ENCODE data around the gene ABHD15.

ABHD15 gene, protein sequence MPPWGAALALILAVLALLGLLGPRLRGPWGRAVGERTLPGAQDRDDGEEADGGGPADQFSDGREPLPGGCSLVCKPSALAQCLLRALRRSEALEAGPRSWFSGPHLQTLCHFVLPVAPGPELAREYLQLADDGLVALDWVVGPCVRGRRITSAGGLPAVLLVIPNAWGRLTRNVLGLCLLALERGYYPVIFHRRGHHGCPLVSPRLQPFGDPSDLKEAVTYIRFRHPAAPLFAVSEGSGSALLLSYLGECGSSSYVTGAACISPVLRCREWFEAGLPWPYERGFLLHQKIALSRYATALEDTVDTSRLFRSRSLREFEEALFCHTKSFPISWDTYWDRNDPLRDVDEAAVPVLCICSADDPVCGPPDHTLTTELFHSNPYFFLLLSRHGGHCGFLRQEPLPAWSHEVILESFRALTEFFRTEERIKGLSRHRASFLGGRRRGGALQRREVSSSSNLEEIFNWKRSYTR

DNA sequence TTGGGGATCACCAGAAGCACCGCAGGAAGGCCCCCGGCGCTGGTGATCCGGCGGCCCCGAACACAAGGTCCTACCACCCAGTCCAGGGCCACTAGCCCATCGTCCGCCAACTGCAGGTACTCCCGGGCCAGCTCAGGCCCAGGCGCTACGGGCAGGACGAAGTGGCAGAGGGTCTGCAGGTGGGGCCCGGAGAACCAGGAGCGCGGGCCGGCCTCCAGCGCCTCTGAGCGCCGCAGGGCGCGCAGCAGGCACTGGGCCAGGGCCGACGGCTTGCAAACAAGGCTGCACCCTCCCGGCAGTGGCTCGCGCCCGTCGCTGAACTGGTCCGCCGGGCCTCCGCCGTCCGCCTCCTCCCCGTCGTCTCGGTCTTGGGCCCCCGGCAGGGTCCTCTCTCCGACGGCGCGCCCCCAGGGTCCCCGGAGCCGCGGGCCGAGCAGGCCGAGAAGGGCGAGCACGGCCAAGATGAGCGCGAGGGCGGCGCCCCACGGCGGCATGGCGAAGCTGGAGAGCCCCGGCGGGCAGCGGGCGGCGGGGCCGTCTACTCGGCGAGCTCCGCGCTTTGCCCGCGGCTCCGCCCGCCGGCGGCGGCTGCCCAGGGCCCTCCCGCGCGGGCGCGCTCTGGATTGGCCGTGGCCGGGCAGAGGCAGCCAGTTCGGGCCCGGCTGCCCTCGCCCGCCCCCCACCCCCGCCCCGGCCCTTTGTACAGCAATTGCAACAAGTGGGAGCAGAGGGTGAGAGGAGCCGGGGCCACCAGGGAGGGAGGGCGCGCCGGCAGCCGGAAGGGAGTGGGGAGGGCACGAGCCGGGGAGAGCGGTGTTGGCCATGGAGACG lies at the start of gene ABHD15:
Gene ABHD15, minus strand, starts transcription at position 565 of the 831 bp plus-strand sequence. Its CDS starts 71 bp downstream, at position 494.
- peak; percentile 93 for DNase-seq (ENCODE audit: low spot score)

DNA sequence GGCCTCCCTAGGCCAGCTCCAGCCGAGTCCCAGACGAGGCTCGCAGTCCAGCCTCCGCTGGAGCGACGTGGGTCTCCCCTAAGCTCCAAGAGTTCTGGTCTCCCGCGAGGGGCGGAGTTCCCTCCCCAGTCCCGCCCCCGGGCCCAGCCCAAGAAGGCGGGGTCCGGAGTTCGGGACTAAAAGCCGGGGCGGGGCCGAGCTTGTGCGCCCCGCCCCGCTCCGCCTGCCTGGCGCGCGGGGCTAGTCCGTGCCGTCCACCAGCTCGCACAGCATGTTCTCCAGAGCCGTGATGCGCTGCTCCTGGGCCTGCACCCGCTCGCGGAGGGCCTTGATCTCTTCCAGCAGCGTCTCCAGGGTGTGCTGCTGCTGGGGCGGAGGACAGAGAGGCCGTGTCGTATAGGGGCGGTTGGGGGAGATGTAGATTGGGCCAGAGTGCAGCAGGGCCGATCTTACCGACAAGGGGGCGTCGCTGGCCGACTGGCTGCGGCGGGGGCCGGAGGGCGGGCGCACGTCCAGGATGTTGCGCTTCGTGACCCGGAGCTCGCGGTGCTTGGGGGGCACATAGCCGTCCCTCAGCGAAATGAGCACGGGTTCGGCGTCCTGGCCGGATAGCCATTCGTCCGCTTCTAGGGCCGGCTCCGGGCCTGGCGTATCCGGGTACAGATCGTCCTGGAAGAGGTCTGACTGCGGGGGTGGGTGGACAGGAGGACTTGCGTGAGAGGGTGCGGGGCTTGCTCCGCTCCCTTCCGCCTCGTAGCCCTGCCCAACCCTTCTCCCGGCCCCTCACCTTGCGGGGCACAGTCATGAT lies 48.9 kb upstream of the ABHD15 start:
- peak; percentile 96 for DNase-seq (ENCODE audit: low spot score)

DNA sequence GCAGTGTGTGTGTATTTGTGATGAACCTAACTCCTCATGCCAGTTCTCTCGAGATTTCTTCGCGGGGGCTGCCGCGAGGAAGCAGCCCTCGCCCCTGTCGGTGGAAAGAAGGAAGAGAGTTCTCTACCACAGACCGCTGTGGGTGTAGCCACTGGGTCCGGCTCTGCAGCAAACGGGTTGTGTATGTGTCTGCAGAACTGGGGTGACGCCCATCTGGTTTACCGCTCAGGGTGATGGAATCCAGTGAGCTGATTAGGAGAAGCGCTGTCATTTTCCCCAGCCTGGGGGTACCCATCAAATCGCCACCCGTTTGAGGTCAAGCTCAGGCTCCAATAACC lies 48.2 kb upstream of the ABHD15 start:
- peak; percentile 52 for DNase-seq (ENCODE audit: low spot score)

DNA sequence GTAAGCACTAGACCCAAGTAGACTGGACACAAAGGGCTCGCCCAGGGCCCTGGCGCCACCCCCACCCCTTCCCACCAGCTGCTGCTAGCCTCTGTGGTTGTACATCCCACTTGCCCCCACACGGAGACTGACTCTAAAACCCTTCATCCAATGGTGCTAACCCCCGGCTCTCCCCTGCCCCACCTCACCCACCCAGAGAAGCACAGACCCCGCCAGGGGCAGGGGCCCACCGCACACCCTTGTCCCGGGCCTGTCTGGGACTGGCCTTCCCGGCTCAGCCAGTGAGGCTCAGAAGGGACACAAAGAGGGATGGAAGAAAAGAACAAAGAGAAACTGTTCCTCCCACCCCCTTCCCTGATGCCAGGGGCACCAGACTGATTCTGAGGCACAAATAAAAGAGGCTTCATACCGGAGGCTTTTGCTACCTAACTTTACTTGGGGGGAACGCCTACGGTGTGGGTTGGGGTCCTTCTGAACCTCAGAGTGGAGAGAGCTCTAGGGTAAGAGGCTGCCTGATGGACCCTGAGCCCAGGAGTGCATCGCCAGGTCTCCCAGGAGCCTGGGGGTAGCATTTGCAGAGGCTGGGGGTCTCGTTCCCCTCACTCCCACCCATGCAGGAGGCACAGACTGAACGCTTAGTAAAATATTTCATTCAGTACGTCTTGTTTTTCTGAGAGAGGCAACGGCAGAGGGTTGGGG lies 47.7 kb upstream of the ABHD15 start:
- no peak for DNase-seq (ENCODE audit: low spot score)

DNA sequence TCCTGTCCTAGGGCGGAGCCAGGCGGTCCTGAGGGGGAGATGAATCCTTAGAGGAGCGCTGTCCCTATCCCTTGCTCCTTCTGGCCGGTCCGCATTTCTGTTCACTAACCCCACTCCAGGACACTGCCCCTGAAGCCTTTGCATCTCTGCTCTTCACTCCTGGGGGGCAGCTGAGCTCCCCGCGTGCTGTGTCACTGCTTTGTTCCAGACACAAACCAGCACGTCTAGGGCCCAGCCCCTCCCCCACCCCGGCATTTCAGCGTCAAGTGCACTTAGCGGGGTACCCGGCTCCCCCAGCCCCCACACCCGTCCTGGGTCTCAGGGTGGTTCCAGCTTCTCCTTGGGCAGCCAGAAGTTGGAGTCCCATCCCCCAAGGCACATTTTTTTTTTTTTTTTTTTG lies 47.0 kb upstream of the ABHD15 start:
- no peak for DNase-seq (ENCODE audit: low spot score)

DNA sequence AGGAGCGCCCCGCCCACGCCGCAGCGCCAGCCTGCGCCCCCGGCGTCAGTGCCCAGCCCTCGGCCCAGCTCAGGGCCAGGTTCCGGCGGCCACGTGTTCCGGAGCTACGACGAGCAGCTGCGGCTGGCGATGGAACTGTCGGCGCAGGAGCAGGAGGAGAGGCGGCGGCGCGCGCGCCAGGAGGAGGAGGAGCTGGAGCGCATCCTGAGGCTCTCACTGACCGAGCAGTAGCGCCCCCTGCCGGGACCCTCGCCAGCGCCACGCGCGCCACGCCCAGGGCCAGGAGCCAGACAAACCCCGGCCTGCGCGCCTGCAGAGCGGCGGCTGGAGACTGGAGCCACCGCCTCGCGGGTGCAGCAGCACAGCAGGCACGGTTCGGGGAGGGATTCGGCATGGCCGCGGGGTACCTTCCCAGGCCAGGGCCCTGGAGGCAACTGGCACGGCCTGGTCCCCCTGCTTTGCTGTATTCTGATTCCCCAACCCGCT lies 46.6 kb upstream of the ABHD15 start:
- DNase-seq (ENCODE audit: low spot score) = peak; percentile 92

DNA sequence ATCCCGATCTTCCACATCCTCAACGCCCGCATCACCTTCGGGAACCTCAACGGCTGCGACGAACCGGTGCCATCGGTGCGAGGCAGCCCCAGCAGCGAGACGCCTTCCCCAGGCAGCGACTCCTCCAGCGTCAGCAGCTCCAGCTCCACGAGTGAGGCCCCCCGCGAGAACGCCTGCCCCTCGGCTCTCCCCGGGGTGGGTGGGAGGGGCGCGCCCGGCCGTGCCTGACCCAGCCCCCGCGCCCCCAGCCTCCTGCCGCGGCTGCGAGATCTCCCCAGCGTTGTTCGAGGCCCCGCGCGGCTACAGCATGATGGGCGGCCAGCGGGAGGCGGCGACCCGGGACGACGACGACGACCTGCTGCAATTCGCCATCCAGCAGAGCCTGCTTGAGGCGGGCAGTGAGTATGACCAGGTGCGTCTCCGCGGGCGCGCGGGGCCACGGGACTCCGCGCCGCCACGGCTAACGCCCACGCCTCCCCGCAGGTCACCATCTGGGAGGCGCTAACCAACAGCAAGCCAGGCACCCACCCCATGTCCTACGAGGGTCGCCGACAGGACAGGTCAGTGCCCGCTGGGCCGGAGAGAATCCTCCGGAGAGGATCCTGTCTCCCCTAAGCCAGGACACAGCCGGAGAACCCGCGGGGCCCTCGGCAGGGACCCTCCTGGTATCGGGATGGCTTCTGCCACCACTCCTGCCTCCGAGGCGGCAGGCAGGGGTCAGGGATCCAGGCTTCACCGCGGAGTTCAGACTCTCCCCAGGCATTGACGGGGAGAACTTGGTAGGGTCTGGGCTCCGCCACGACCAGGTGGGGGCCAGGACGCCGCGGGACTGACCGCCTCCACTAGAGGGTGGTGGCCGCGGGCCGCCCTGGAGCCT lies 45.8 kb upstream of the ABHD15 start:
- DNase-seq (ENCODE audit: low spot score) = no peak

DNA sequence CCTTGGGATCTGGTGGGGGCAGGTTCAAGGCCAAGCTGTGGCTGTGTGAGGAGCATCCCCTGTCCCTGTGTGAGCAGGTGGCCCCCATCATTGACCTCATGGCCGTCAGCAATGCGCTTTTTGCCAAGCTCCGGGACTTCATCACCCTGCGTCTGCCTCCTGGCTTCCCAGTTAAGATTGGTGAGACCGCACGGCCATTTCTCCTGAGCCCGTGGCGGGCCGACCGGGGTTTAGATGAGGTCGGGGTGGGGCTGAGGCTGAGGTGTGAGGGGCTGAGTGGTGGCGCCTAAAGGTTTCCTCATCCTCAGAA lies 45.2 kb upstream of the ABHD15 start:
- DNase-seq (ENCODE audit: low spot score) = no peak

DNA sequence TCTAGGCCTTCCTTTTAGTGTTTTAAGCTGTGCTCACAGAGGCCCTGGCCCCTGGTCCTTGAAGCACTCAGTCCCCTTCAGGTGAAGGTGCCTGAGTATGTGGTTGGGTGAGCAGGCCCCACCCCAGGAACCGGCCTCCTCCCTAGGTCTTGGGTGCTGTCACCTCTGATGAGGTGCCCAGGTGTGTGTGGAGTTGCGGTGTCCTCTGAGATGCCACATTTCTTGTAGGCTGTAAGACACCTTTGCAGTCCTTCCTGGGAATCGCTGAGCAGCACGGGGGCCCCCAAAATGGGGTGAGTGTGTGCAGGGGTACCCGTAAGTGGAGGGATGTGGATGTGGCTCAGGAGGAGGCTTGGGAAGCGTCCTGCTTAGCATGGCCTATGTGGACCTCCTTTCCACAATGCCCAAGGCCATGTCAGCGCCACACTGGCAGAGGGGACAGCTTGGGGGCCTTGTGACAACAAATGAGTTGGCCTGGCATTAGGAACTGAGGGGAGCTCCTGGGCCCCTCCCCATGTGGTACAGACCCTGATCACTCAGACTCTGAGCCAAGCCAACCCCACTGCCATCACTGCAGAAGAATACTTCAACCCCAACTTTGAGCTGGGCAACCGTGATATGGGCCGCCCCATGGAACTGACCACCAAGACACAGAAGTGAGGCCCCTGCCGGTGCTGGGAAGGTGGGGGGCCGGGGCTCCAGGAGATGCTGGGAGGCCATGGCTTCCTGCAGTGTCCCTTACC lies 44.7 kb upstream of the ABHD15 start:
- no peak for DNase-seq (ENCODE audit: low spot score)

DNA sequence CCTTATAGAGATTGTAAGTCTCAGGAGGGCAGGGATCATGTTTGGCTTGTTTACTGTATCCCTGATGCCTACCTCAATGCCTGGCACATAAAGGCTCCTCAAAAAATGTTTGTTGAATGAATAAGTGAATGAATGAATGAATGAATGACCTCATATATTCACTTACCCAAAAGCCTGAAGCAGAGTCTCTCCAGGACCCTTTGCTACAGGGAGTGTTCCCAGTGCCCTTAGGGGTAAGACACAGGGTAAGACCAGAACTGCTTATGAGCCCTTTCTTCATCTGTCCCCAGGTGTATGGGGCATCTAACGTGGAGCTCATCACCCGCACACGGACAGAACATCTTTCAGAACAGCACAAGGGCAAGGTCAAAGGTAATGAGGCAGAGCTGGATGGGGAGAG lies 43.6 kb upstream of the ABHD15 start:
- no peak for DNase-seq (ENCODE audit: low spot score)

DNA sequence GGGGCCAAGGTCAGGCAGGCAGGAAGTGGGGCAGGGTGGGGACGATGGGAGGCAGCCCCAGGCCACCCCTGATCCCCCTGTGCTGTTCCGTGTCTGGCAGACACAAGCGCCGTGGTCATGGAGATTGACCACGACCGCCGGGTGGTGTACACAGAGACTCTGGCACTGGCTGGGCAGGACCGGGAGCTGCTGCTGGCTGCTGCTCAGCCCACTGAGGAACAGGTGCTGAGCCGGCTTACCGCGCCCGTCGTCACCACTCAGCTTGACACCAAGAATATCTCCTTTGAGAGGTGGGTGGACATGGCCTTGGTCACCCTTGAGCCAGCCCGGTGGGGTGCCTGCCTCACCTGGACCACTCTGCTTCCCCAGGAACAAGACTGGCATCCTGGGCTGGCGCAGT lies 42.1 kb upstream of the ABHD15 start:
- DNase-seq (ENCODE audit: low spot score) = no peak

DNA sequence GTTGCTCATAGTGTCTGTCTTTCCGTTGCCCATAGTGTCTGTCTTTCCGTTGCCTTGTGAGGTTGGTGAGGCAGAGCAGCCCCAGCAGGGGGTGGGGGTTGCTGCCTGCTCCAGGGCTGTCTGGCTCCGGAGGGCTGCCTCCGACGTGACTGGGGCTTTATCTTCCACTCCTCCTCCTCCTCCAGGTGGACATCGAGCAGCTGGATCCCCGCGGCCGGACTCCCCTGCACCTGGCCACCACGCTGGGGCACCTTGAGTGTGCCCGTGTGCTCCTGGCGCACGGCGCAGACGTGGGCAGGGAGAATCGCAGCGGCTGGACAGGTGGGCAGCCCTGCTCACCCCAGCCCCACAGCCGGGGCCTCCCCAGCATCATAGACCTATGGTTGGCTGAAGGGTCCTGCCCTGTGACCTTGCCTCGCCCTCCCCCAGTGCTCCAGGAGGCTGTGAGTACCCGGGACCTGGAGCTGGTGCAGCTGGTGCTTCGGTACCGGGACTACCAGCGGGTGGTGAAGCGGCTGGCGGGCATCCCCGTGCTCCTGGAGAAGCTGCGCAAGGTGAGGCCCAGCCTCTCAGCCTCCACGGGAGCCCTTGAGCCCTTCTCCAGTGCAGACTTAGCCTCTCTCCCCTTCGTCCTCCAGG lies 40.8 kb upstream of the ABHD15 start:
- DNase-seq (ENCODE audit: low spot score) = no peak

DNA sequence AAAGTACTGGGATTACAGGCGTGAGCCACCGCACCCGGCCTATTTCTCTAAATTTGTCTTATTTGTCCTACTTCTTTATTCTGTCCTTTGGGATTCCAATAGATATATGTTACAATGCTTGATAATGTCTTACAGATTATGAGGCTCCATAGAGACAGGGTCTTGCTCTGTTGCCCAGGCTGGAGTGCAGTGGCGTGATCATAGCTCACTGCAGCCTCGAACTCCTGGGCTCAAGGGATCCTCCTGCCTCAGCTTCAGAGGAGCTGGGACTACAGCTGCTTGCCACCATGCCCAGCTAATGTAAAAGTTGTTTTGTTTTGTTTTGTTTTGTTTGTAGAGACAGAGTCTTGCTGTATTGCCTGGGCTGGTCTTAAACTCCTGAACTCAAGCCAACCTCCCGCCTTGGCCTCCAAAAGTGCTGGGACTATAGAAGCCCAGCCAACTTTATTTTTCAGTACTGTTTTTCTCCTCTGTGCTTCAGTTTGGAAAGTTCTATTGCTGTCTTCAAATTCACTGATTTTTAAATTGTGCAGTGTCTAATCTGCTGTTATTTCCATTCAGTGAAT lies 36.4 kb upstream of the ABHD15 start:
- no peak for DNase-seq (ENCODE audit: low spot score)

DNA sequence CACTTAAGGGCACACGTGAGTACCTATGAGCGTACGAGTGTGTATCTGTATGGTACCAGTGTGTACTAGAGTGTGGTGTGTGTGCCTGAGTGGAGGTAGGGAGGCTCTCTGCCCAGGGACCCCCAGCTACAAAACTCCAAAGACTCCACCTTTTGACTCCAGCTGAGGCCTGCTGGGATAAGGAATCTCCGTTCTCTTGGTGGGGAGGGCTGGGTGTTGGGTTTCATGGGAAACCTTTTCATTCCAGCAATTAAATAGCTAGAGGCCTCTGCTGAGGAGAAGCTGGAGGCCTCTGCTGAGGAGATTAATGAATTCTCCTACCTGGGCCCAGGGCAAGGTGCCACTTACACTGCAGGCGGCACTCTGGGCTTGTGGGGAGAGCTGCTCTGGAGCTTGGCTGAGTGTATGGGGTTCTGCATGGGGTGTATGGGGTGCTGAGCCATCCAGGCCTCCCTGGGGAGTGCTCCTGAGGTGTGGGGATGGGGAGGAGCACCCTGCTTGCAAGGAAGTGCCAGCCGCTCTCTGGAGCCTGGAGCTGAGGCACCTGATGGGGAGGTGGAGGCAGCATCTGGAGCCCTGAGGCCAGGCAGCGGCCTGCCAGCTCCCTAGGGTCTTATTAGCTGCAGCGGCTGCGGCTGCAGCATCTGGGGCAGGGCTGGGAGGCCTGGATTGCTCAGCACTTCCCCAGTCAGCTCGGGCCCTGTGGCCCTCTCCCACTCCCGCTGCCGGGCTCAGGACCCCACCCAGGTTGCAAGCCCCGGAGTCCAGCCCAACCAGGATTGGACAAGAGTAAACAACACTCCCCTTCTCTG lies 30.7 kb upstream of the ABHD15 start:
- DNase-seq (ENCODE audit: low spot score) = no peak

DNA sequence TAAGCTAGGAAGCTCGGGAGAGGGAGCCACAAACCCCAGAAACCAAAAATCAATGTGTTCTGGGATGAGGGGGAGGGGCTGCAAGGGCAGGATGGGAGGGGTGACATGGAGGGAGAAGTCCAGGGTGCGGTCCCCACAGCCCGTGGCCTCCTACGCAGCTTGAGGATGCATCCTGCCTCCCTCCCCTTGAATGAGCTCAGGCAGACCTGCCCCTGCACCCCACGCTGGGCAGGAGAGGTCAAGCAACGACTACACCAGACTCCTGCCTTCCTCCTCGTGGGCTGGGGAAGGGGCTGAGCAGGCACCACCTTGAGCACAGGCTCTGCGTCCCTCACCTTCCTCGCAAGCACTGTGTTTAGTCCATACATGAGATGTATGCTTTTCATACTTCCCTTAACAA lies 30.0 kb upstream of the ABHD15 start:
- DNase-seq (ENCODE audit: low spot score) = no peak

DNA sequence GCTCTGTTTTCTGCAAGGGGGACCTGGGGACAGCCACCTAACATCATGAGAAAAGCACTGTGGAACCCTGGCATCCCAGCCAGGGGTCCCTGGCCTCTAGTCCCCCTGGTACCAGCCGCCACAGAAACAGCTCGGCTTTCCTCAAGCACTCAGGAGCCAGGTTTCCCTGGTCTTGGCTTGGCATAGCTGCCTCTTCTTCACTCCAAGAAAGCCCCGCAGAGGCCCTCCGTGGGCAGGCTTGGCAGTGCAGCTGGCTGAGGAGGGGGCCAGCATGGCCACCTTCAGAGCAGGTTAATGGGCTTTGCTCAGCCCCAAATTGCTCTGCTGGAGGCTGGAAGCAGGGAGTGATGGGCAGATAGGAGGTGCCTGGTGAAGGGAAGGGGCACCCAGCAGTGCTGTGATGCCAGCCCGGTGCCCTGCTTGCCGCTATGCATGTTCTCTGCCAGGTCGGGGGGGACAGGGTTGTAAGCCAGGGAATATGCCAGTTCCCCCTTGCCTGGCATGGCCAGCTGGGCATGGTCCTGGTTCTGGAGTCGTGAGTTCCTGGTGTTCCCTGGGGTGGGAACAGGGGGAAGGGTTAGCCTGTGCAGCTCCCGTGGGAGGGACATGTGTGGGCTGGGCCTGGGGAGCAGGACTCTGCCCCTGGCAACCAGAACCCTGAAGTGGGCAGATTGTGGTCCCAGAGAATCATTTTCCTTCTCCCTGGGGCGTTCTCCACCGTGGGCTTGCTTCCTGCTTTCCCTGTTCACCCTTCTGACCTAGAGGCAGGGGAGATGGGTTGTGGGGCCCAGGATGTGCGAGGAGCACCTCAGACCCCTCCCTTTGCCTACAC lies 29.3 kb upstream of the ABHD15 start:
- DNase-seq (ENCODE audit: low spot score) = no peak

Measured in GM03348 (cell line).